IMR-90 (cell line): Measurements from ENCODE around the gene LUC7L2.

Source experiments
- CHD1 ChIP-seq: IDR thresholded peaks from 2 replicates; pipeline ENCODE4 v1.6.1; 2012; ENCODE audit warnings: low read depth, low read length, improper control_type of control experiment
- CTCF ChIP-seq: conservative IDR thresholded peaks from 2 replicates; pipeline ENCODE4 v1.5.1; 2012; ENCODE audit warnings: mild to moderate bottlenecking, low read depth, low read length, improper control_type of control experiment
- MAFK ChIP-seq: IDR thresholded peaks from 2 replicates; pipeline ENCODE4 v1.6.1; 2012; ENCODE audit warnings: low read depth, low read length, improper control_type of control experiment
- MXI1 ChIP-seq: IDR thresholded peaks from 2 replicates; pipeline ENCODE4 v1.6.1; 2012; ENCODE audit warnings: low read depth, mild to moderate bottlenecking, low read length, moderate library complexity, borderline replicate concordance
- NFE2L2 ChIP-seq: fragments of 150-350 bp; IDR thresholded peaks from 2 replicates; pipeline ENCODE4 v1.6.1; 2016; ENCODE audit warnings: low read depth, mild to moderate bottlenecking, low read length
- POLR2A ChIP-seq: IDR thresholded peaks from 2 replicates; pipeline ENCODE4 v1.6.1; 2012; ENCODE audit warnings: mild to moderate bottlenecking, low read depth, low read length
- RCOR1 ChIP-seq: IDR thresholded peaks from 2 replicates; pipeline ENCODE4 v1.6.1; 2012; ENCODE audit warnings: mild to moderate bottlenecking, low read length, improper control_type of control experiment; ENCODE audit not compliant: insufficient replicate concordance
- RFX5 ChIP-seq: IDR thresholded peaks from 2 replicates; pipeline ENCODE4 v1.8.0; 2012; ENCODE audit warnings: low read depth, mild to moderate bottlenecking, low read length, moderate library complexity
- SMC3 ChIP-seq: fragments of 150-350 bp; IDR thresholded peaks from 2 replicates; pipeline ENCODE4 v1.6.1; 2016; ENCODE audit warnings: low read depth, mild to moderate bottlenecking, antibody characterized with exemption, low read length, moderate library complexity
- USF2 ChIP-seq: fragments of 150-350 bp; IDR thresholded peaks from 2 replicates; pipeline ENCODE4 v1.6.1; 2017; ENCODE audit warnings: mild to moderate bottlenecking, antibody characterized with exemption, low read length, low read depth

- TF ChIP-seq CTCF (no peak), USF2 (no peak), RFX5 (no peak), MAFK (no peak), MXI1 (no peak), RCOR1 (no peak), CHD1 (no peak), POLR2A (no peak), NFE2L2 (no peak), SMC3 (no peak)
Observed at GRCh38 chr7:139427029-139427420, 67.3 kb downstream of the LUC7L2 start.
